Cardiac fibroblast (primary cell): Measurements from ENCODE around the gene TMEM205.
A peak's percentile ranks its signal among the peaks of the same experiment; 100 is the strongest.

Source experiments
- DNase-seq, 2 donors: peaks; one replicate each; pipeline versions ENCODE4 v3.0.0 to v3.0.0-alpha.2; 2010; ENCODE audit warnings: low read depth in 2 of 2
- H3K4me3 ChIP-seq, 2 donors: replicated peaks in 1 of 2; 1 replicate in 1 of 2; 2 replicates in 1 of 2; pipeline ENCODE4 v1.5.1; 2011; ENCODE audit warnings: low read depth in 2 of 2, low read length in 2 of 2, mild to moderate bottlenecking in 2 of 2, moderate library complexity in 1 of 2
- TF ChIP-seq, protein P1 (sequence below): IDR thresholded peaks from one replicate; pipeline ENCODE4 v1.5.1; 2011; ENCODE audit warnings: low read depth, mild to moderate bottlenecking, low read length, inconsistent platforms

TMEM205 gene

DNA sequence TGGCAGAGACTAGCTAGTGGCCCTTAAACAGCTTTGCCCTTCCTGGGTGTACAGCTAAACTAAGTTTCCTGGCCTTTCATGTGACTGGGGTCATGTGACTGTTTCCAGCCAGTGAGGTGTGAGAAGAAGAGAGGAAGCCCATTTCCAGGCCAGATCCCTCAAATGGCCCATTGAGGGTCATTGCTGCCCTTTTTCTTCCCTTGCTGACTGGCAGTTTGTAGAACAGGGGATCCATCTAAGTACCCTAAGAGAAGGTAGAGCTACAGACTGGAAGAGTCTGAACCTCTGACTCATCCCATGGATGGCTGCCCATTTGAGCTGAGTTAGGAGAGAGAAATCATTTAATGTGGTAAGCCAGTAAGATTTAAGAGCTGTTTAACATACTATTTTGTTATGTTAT lies 31.2 kb upstream of the TMEM205 start:
- TF ChIP-seq, protein P1, sequence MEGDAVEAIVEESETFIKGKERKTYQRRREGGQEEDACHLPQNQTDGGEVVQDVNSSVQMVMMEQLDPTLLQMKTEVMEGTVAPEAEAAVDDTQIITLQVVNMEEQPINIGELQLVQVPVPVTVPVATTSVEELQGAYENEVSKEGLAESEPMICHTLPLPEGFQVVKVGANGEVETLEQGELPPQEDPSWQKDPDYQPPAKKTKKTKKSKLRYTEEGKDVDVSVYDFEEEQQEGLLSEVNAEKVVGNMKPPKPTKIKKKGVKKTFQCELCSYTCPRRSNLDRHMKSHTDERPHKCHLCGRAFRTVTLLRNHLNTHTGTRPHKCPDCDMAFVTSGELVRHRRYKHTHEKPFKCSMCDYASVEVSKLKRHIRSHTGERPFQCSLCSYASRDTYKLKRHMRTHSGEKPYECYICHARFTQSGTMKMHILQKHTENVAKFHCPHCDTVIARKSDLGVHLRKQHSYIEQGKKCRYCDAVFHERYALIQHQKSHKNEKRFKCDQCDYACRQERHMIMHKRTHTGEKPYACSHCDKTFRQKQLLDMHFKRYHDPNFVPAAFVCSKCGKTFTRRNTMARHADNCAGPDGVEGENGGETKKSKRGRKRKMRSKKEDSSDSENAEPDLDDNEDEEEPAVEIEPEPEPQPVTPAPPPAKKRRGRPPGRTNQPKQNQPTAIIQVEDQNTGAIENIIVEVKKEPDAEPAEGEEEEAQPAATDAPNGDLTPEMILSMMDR: no peak
- no peak overlapping the region for H3K4me3 ChIP-seq
- peak; percentile 81 to 88 for DNase-seq

DNA sequence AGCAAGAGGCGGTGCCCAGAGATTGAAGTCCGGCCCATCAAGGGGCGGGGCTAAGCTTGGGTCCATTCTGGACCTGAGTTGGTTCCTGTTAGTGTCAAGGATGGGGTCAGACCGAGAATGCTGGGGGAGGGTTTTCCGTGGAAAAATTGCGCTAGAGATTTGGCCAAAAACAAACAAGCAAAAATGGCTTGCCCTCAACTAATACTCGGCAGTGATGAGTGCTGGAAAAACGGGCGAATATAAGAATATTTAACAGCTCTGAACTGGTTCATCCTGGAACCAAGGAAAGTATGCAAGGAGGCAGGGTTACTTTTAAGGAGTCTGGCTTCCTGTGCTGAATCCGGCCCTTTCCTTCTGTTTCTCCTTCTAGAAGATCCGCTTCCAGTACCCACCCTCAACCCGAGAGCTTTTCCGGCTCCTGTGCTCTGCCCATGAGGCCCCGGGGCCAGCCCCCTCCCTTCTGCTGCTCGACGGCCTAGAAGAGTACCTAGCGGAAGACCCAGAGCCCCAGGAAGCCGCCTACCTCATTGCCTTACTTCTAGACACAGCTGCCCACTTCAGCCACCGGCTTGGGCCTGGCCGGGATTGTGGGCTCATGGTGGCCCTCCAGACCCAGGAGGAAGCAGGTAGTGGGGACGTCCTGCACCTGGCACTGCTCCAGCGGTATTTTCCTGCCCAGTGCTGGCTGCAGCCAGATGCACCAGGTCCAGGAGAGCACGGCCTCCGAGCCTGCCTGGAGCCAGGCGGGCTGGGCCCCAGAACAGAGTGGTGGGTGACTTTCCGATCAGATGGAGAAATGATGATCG lies 29.3 kb upstream of the TMEM205 start:
- TF ChIP-seq, protein P1: no peak
- DNase-seq: no peak

DNA sequence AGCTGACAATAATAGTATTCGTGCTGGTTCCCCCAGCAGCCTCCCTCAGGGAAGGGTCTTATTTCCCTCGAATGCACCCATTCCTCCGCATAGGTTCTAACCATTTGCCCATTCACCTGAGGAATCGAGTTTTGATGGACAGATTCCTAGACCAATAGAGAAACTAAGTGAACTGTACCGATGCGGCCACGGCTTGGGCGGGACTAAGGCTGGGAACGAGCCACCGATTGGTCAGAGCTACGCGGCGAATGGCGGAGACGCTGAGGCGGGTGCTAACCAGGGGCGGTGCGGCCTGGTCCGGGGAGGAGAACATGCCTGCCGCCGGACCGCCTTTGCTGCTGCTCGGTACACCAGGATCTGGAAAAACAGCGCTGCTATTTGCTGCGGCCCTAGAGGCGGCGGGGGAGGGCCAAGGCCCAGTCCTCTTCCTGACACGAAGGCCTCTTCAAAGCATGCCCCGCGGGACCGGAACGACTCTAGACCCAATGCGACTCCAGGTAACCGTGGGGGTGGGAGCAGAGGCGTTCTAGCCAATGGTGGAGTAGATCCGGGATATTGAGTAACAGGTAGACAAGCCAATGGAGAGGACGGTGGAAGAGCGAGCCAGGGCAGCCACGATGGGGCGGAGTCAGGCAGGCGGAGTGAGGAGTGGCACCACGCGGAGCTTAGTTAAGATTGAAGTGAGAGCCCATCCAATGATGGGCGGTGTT lies 28.5 kb upstream of the TMEM205 start, which contains the start of gene SWSAP1:
Gene SWSAP1 (plus strand): TSS at position 234 of the 710 bp plus-strand sequence. CDS start 15 bp downstream, at position 249.
- peak within 1 kb of the TSS; percentile 67 to 74 for H3K4me3 ChIP-seq
- peak; percentile 100 for DNase-seq
- TF ChIP-seq, protein P1: no peak

More for the DNA sequence above, 29.3 kb upstream of the TMEM205 start:
- peak overlapping the region; percentile 47 to 74 for H3K4me3 ChIP-seq

DNA sequence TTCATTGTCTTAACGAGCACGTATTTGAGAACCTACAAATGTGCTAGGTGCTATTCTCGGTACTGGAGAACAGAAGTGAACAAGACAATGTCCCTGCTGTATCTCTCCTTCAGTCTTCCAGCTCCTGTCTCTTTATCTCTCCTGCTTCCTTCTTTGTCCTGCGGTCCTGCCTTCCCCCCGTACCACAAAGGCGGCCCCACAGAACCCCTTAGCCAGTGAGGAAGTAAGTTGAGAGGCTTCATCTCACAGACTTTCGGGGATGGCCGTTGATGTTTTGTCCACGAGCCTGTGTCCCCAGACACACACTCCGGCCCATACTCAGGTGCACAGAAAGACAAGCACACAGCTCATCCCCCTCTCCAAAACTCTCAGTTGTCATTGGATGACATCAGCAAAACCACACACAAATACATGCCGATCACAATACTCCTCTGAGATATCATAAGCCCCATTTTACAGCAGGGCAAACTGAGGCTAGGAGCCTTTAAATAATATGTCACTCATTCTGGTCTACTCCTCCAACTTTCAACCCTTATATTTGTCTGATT lies 27.9 kb upstream of the TMEM205 start:
- TF ChIP-seq, protein P1: no peak
- H3K4me3 ChIP-seq: peak overlapping the region; percentile 67 to 74
- no peak for DNase-seq

DNA sequence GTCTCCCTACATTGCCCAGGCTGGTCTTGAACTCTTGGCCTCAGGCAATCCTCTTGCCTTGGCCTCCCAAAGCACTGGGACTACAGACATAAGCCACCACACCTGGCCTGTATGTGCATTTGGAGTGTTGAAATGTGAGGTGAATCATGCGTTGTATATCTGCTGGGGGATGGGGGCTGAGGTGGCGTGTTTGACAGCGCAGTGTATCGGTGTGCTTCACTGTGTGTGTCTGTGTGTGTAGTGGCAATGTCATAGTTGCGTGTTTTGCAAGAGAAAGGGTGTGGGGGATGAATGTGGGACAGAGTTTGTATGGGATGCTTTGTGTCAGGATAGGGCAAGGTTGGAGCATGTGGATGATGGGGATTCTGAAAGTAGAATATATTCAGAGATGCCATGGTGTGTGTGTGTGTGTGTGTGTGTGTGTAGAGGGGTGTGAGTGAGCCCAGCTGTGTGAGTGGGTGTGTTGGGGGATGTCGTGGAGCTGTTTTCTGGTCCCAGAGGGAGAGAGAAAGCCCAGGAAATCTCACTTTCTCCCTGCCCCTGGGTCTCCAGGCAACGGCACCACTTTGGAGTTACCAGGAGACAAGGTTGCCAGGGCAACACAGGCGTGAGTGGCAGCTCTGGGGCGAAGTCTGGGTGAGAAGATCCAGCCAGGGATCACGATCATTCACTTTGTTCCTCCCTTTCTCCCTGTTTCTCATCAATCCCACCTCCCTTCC lies 27.3 kb upstream of the TMEM205 start:
- TF ChIP-seq, protein P1: no peak
- peak in 1 of 2 donors; percentile 54 for DNase-seq
- H3K4me3 ChIP-seq: no peak overlapping the region

DNA sequence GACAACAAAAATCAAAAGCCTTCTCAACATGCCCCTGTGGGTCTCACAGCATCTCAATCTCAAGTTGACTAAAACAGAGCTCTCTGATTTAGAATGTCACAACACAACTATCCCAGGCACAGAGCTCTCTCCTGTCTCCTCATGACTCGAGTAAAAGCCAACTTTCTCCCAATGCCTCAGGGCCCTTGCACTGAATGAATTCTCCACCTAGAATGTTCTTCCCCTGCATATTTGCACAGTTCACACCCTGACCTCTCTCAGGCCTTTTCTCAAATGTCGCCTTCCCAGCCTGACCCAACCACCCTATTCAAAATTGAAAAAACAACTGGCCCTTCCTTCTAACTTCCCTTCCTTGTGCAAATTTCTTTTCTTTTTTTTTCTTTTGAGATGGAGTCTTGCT lies 24.7 kb upstream of the TMEM205 start:
- TF ChIP-seq, protein P1: no peak
- H3K4me3 ChIP-seq: no peak overlapping the region
- no peak for DNase-seq
